ENCODE results near the gene APOM. TPM values are rescaled to one million over a fixed set of nuclear protein-coding genes. Genes with fewer than 3 reads are reported as not detected.
A peak's percentile ranks its signal among the peaks of the same experiment; 100 is the strongest.

The APOM gene
- total RNA-seq, 4 donors from 2014 or later, result 2.2 to 5.5 TPM; not detected in 2

DNA sequence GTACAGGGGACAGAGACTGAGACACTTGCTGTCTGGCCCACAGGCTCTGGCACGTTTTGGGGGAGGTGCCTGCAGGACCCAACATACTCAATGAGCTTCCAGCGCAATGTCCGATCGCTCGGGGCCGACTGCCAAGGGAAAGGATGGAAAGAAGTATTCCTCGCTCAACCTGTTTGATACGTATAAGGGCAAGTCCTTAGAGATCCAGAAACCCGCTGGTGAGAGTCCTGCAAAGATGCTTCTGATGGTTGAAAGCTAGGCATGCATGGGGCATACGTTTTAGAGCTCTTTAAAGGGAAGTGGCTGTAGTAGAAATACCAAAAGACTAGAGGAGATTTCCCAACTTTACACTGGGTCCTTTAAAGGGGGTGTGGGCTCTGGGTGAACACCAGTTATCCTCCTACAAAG lies 33.0 kb upstream of the APOM start:
- peaks cover 0 to 43% (median 22%) of the 10 kb centered on the region in 4 donors for H3K36me3 ChIP-seq
- in situ Hi-C loops (cut with MboI; ENCODE audit: low pct_ligation_motif_present in 1 of 4, low pct_unique_long_range_greater_than_20kb in 1 of 4, low sequenced_read_pairs in 3 of 4), result no loop called here
- 62 to 66% methylated on average over 9 to 10 of the region's 10 CpGs for WGBS, 2 donors (ENCODE audit: low coverage in 1 of 2)
- no peaks in the 10 kb centered on the region for H3K27me3 ChIP-seq
- no peak overlapping the region for H3K4me3 ChIP-seq
- TF ChIP-seq POLR2AphosphoS5 (IDR thresholded peaks at IDR 0.05) (no peak), POLR2A (IDR thresholded peaks at IDR 0.05) (no peak), EP300 (IDR thresholded peaks at IDR 0.05; ENCODE audit: low read depth) (no peak)
- TF ChIP-seq, protein P1, sequence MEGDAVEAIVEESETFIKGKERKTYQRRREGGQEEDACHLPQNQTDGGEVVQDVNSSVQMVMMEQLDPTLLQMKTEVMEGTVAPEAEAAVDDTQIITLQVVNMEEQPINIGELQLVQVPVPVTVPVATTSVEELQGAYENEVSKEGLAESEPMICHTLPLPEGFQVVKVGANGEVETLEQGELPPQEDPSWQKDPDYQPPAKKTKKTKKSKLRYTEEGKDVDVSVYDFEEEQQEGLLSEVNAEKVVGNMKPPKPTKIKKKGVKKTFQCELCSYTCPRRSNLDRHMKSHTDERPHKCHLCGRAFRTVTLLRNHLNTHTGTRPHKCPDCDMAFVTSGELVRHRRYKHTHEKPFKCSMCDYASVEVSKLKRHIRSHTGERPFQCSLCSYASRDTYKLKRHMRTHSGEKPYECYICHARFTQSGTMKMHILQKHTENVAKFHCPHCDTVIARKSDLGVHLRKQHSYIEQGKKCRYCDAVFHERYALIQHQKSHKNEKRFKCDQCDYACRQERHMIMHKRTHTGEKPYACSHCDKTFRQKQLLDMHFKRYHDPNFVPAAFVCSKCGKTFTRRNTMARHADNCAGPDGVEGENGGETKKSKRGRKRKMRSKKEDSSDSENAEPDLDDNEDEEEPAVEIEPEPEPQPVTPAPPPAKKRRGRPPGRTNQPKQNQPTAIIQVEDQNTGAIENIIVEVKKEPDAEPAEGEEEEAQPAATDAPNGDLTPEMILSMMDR (IDR thresholded peaks at IDR 0.05), result no peak
- H3K4me1 ChIP-seq, result peaks cover 0 to 22% (median 20%) of the 10 kb centered on the region in 4 donors
- intact Hi-C loops (cut with DNase I; ENCODE audit: low total_unique reads), result no loop called here
- peak overlapping the region; percentile 94 to 99 (median 97) for H3K27ac ChIP-seq
- no peak for DNase-seq
- no peaks in the 10 kb centered on the region for H3K9me3 ChIP-seq

DNA sequence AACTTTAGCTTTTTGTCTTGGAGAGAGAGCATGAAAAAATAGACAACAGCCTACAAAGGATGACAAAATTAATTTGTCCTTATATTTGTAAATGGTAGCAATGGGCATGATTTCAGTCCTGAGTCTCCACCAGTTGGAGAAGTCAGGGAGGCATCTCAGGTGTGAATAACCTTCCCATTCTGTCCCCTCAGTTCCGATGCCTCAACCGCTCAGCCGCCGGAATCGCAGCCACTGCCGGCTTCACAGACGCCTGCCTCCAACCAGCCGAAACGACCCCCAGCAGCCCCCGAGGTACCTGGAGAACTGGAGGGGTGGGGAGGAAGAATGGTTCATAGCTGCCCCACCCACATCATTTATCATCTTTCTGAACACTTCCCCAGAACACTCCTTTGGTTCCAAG lies 31.6 kb upstream of the APOM start:
- Histone ChIP-seq H3K27me3 (no peaks in the 10 kb centered on the region), H3K36me3 (peaks cover 0 to 55% (median 29%) of the 10 kb centered on the region in 4 donors), H3K4me1 (peaks cover 0 to 22% (median 20%) of the 10 kb centered on the region in 4 donors), H3K27ac (no peak overlapping the region), H3K9me3 (no peaks in the 10 kb centered on the region), H3K4me3 (no peak overlapping the region)
- no peak for DNase-seq
- in situ Hi-C loops (cut with MboI; ENCODE audit: low pct_ligation_motif_present in 1 of 4, low pct_unique_long_range_greater_than_20kb in 1 of 4, low sequenced_read_pairs in 3 of 4), result no loop called here
- TF ChIP-seq POLR2AphosphoS5 (IDR thresholded peaks at IDR 0.05) (no peak), POLR2A (IDR thresholded peaks at IDR 0.05) (no peak), EP300 (IDR thresholded peaks at IDR 0.05; ENCODE audit: low read depth) (no peak)
- TF ChIP-seq, protein P1 (IDR thresholded peaks at IDR 0.05), result no peak
- WGBS, 2 donors (ENCODE audit: low coverage in 1 of 2), result 89% methylated on average over 10 of the region's 10 CpGs; no CpG with 5 or more reads in 1 of the 2 donors
- intact Hi-C loops (cut with DNase I; ENCODE audit: low total_unique reads), result no loop called here

DNA sequence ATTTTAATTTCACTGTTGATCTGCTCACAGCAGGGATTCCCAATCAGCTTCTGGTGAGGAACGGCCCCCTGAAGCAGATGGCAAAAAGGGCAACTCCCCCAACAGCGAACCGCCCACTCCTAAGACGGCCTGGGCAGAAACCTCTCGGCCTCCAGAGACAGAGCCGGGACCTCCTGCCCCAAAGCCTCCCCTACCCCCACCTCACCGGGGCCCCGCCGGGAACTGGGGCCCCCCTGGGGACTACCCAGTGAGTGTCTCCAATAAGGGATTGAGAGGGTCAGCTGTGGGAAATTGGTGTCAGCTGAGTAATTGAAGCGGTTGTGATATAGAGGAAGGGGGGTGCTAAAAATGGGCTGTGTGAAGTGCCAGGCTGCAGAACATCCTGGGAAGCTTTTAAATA lies 28.7 kb upstream of the APOM start:
- Histone ChIP-seq H3K4me3 (no peak overlapping the region), H3K4me1 (peaks cover 0 to 11% (median 10%) of the 10 kb centered on the region in 4 donors), H3K36me3 (peaks cover 0 to 79% (median 42%) of the 10 kb centered on the region in 4 donors), H3K27ac (no peak overlapping the region), H3K9me3 (no peaks in the 10 kb centered on the region), H3K27me3 (no peaks in the 10 kb centered on the region)
- TF ChIP-seq POLR2A (IDR thresholded peaks at IDR 0.05) (no peak), POLR2AphosphoS5 (IDR thresholded peaks at IDR 0.05) (no peak), EP300 (IDR thresholded peaks at IDR 0.05; ENCODE audit: low read depth) (no peak)
- TF ChIP-seq, protein P1 (IDR thresholded peaks at IDR 0.05), result no peak
- in situ Hi-C loops (cut with MboI; ENCODE audit: low pct_ligation_motif_present in 1 of 4, low pct_unique_long_range_greater_than_20kb in 1 of 4, low sequenced_read_pairs in 3 of 4), result no loop called here
- WGBS, 2 donors (ENCODE audit: low coverage in 1 of 2), result 94 to 100% methylated on average over 1 to 10 of the region's 10 CpGs
- intact Hi-C loops (cut with DNase I; ENCODE audit: low total_unique reads), result no loop called here
- DNase-seq, result no peak

DNA sequence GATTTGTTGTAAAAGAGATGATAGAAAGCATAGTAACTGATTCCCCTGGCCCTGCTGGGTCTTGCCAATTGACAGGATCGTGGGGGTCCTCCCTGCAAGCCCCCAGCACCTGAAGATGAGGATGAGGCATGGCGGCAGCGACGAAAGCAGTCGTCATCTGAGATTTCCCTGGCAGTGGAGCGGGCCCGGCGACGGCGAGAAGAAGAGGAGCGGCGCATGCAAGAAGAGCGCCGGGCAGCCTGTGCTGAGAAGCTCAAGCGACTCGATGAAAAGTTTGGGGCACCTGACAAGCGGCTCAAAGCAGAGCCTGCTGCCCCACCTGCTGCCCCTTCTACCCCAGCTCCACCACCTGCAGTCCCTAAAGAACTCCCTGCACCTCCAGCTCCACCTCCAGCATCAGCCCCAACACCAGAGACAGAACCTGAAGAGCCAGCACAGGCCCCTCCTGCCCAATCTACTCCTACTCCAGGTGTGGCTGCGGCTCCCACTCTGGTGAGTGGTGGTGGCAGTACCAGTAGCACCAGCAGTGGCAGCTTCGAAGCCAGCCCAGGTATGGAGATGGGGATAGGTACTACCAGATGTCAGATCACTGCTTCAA lies 27.9 kb upstream of the APOM start:
- no peak for DNase-seq
- TF ChIP-seq POLR2AphosphoS5 (IDR thresholded peaks at IDR 0.05) (no peak), POLR2A (IDR thresholded peaks at IDR 0.05) (no peak), EP300 (IDR thresholded peaks at IDR 0.05; ENCODE audit: low read depth) (no peak)
- TF ChIP-seq, protein P1 (IDR thresholded peaks at IDR 0.05), result no peak
- H3K27ac ChIP-seq, result no peak overlapping the region
- WGBS, 2 donors (ENCODE audit: low coverage in 1 of 2), result 95% methylated on average over 14 to 19 of the region's 19 CpGs
- no peak overlapping the region for H3K4me3 ChIP-seq
- H3K9me3 ChIP-seq, result no peaks in the 10 kb centered on the region
- intact Hi-C loops (cut with DNase I; ENCODE audit: low total_unique reads), result no loop called here
- in situ Hi-C loops (cut with MboI; ENCODE audit: low pct_ligation_motif_present in 1 of 4, low pct_unique_long_range_greater_than_20kb in 1 of 4, low sequenced_read_pairs in 3 of 4), result no loop called here
- H3K4me1 ChIP-seq, result peaks cover 0 to 3% (median 2%) of the 10 kb centered on the region in 4 donors
- H3K36me3 ChIP-seq, result peaks cover 0 to 81% (median 44%) of the 10 kb centered on the region in 4 donors
- no peaks in the 10 kb centered on the region for H3K27me3 ChIP-seq

Data from transverse colon (tissue), 4 donors.